Neural cell (in vitro differentiated cells): ENCODE measurements around the gene GALNT12. TPM values are rescaled to one million over a fixed set of nuclear protein-coding genes. Genes with fewer than 3 reads are reported as not detected.

Experiments
- H2AFZ ChIP-seq: fragments of 200-600, 300-800 bp; sonication (generic), shearing (Covaris generic); 2 replicates; pipeline ENCODE4 v1.6.0; 2014; ENCODE audit warnings: low read depth, mild to moderate bottlenecking, antibody characterized with exemption, low read length, moderate library complexity
- H3F3A ChIP-seq: fragments of 200-600 bp; shearing (Covaris generic); 2 replicates; pipeline ENCODE4 v1.6.1; 2016; ENCODE audit warnings: mild to moderate bottlenecking, moderate library complexity, mixed read lengths, antibody characterized with exemption, low read length; ENCODE audit not compliant: insufficient read depth, poor library complexity, severe bottlenecking
- H3K27ac ChIP-seq: fragments of 200-600, 300-800 bp; sonication (generic), shearing (Covaris generic); 2 replicates; pipeline ENCODE4 v1.5.1; 2014; ENCODE audit warnings: mild to moderate bottlenecking, low read length, moderate library complexity
- H3K27me3 ChIP-seq: fragments of 300-800, 200-600 bp; sonication (generic), shearing (Covaris generic); 2 replicates; pipeline ENCODE4 v1.6.0; 2014; ENCODE audit warnings: mild to moderate bottlenecking, low read depth, low read length, moderate library complexity; ENCODE audit not compliant: insufficient read depth
- H3K36me3 ChIP-seq: fragments of 300-800, 200-600 bp; sonication (generic), shearing (Covaris generic); 2 replicates; pipeline ENCODE4 v1.5.1; 2014; ENCODE audit warnings: mild to moderate bottlenecking, antibody characterized with exemption, low read length, moderate library complexity; ENCODE audit not compliant: insufficient read depth
- H3K4me2 ChIP-seq: fragments of 300-800, 200-600 bp; sonication (generic), shearing (Covaris generic); 2 replicates; pipeline ENCODE4 v1.6.0; 2014; ENCODE audit warnings: mild to moderate bottlenecking, low read length
- H3K4me3 ChIP-seq: fragments of 300-800, 200-600 bp; sonication (generic), shearing (Covaris generic); 2 replicates; pipeline ENCODE4 v1.5.1; 2014; ENCODE audit warnings: mild to moderate bottlenecking, low read length, moderate library complexity
- H3K79me2 ChIP-seq: fragments of 200-600 bp; shearing (Covaris generic); replicated peaks from 2 replicates; pipeline ENCODE4 v1.6.0; 2014; ENCODE audit warnings: mild to moderate bottlenecking, low read length, moderate library complexity; ENCODE audit not compliant: insufficient read depth
- H3K9ac ChIP-seq: fragments of 300-800, 200-600 bp; sonication (generic), shearing (Covaris generic); 2 replicates; pipeline ENCODE4 v1.6.1; 2016; ENCODE audit warnings: mild to moderate bottlenecking, low read length, mixed read lengths
- H3K9me2 ChIP-seq: fragments of 200-600 bp; shearing (Covaris generic); 2 replicates; pipeline ENCODE4 v1.6.1; 2016; ENCODE audit warnings: mild to moderate bottlenecking, low read length, mixed read lengths; ENCODE audit not compliant: insufficient read depth
- H3K9me3 ChIP-seq: fragments of 200-600, 300-800 bp; sonication (generic), shearing (Covaris generic); 2 replicates; pipeline ENCODE4 v1.6.1; 2016; ENCODE audit warnings: mild to moderate bottlenecking, mixed run types, low read length, moderate library complexity, mixed read lengths
- H4K20me1 ChIP-seq: fragments of 200-600 bp; shearing (Covaris generic); 2 replicates; pipeline ENCODE4 v1.6.1; 2016; ENCODE audit warnings: mild to moderate bottlenecking, mixed run types; ENCODE audit not compliant: insufficient read depth
- EP300 ChIP-seq: fragments of 450-650 bp; conservative IDR thresholded peaks from 2 replicates; pipeline ENCODE4 v1.6.1; 2014; ENCODE audit warnings: antibody characterized with exemption, mild to moderate bottlenecking, moderate library complexity; ENCODE audit not compliant: poor library complexity, severe bottlenecking
- EZH2 ChIP-seq: fragments of 200-600, 300-800 bp; shearing (Covaris generic), sonication (generic); IDR thresholded peaks from 2 replicates; pipeline ENCODE4 v1.6.1; 2014; ENCODE audit warnings: antibody characterized with exemption, low read length, borderline replicate concordance, mild to moderate bottlenecking; ENCODE audit not compliant: insufficient read depth, poor library complexity, severe bottlenecking
- MXI1 ChIP-seq: fragments of 450-650 bp; conservative IDR thresholded peaks from 2 replicates; pipeline ENCODE4 v1.6.1; 2014; ENCODE audit warnings: antibody characterized with exemption, mild to moderate bottlenecking; ENCODE audit not compliant: poor library complexity, severe bottlenecking
- POLR2AphosphoS5 ChIP-seq: IDR thresholded peaks from 2 replicates; pipeline ENCODE4 v1.6.1; 2012
- RAD21 ChIP-seq: fragments of 450-650 bp; conservative IDR thresholded peaks from 2 replicates; pipeline ENCODE4 v1.6.1; 2014; ENCODE audit warnings: antibody characterized with exemption, mild to moderate bottlenecking, moderate library complexity
- SMC3 ChIP-seq: fragments of 450-650 bp; conservative IDR thresholded peaks from 2 replicates; pipeline ENCODE4 v1.6.1; 2014; ENCODE audit warnings: antibody characterized with exemption, mild to moderate bottlenecking, moderate library complexity; ENCODE audit not compliant: poor library complexity
- TAF1 ChIP-seq: IDR thresholded peaks from 2 replicates; pipeline ENCODE4 v1.6.1; 2012; ENCODE audit warnings: low read depth
- polyA plus RNA-seq: library from polyadenylated mRNA; depleted of rRNA; stranded (reverse); fragments of >200 nt; gene quantifications from 2 replicates; pipeline ENCODE4 v1.2.3, GENCODE V29; 2014
- TF ChIP-seq, protein P1 (sequence below): fragments of 450-650 bp; IDR thresholded peaks from 2 replicates; pipeline ENCODE4 v1.5.1; 2014; ENCODE audit warnings: antibody characterized with exemption, mild to moderate bottlenecking, moderate library complexity; ENCODE audit not compliant: poor library complexity, severe bottlenecking
- TF ChIP-seq, protein P2 (sequence below): IDR thresholded peaks from 2 replicates; pipeline ENCODE4 v1.6.1; 2012; ENCODE audit warnings: borderline replicate concordance

GALNT12 gene
- polyA plus RNA-seq, 1 donor from 2014 or later: 8.4 TPM

DNA sequence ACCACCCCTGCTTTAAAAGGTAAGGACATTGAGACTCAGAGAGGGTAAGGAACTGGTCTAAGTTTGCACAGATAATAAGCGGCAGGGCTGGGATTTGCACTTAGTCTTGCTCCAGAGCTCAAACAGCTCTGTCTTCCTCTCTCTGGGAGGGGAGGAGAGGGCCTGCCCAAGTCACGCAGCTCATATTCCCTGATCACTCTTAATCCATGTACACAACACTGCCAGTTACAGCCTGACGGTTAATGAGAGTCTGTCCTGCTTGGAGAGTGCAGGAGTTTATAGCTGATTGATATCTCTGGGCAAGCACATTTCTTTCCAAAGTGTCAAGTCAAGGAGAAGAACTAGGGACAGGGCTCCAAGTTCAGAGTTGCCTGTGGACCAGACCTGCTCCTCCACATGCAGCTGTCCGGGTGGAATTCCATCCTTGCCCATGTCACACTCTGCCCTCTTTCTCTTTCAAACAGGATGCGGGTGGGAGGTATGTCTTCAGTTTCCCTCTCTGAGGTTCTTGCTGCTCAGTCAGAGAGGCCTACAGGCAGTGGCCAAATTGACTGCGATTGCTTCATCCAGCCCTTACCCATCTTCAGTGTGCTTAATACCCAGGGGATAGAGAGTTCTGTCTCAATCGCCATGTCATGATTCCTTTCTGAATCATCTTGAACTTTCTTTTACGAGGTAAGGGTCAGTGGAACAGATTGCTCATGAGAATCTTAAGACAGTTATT lies 54.5 kb downstream of the GALNT12 start:
- Histone ChIP-seq H3K9me2 (no peaks in the 10 kb centered on the region), H3F3A (no peaks in the 10 kb centered on the region), H3K9ac (no peak overlapping the region), H3K27ac (no peak overlapping the region), H3K36me3 (no peaks in the 10 kb centered on the region), H4K20me1 (no peaks in the 10 kb centered on the region), H3K9me3 (no peaks in the 10 kb centered on the region), H2AFZ (no peak overlapping the region), H3K79me2 (no peaks in the 10 kb centered on the region), H3K4me3 (no peak overlapping the region), H3K4me2 (no peak overlapping the region), H3K27me3 (no peaks in the 10 kb centered on the region)
- TF ChIP-seq EP300 (no peak), POLR2AphosphoS5 (no peak), TAF1 (no peak), RAD21 (no peak), SMC3 (no peak), EZH2 (no peak), MXI1 (no peak)
- TF ChIP-seq, protein P1, sequence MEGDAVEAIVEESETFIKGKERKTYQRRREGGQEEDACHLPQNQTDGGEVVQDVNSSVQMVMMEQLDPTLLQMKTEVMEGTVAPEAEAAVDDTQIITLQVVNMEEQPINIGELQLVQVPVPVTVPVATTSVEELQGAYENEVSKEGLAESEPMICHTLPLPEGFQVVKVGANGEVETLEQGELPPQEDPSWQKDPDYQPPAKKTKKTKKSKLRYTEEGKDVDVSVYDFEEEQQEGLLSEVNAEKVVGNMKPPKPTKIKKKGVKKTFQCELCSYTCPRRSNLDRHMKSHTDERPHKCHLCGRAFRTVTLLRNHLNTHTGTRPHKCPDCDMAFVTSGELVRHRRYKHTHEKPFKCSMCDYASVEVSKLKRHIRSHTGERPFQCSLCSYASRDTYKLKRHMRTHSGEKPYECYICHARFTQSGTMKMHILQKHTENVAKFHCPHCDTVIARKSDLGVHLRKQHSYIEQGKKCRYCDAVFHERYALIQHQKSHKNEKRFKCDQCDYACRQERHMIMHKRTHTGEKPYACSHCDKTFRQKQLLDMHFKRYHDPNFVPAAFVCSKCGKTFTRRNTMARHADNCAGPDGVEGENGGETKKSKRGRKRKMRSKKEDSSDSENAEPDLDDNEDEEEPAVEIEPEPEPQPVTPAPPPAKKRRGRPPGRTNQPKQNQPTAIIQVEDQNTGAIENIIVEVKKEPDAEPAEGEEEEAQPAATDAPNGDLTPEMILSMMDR: no peak
- TF ChIP-seq, protein P2, sequence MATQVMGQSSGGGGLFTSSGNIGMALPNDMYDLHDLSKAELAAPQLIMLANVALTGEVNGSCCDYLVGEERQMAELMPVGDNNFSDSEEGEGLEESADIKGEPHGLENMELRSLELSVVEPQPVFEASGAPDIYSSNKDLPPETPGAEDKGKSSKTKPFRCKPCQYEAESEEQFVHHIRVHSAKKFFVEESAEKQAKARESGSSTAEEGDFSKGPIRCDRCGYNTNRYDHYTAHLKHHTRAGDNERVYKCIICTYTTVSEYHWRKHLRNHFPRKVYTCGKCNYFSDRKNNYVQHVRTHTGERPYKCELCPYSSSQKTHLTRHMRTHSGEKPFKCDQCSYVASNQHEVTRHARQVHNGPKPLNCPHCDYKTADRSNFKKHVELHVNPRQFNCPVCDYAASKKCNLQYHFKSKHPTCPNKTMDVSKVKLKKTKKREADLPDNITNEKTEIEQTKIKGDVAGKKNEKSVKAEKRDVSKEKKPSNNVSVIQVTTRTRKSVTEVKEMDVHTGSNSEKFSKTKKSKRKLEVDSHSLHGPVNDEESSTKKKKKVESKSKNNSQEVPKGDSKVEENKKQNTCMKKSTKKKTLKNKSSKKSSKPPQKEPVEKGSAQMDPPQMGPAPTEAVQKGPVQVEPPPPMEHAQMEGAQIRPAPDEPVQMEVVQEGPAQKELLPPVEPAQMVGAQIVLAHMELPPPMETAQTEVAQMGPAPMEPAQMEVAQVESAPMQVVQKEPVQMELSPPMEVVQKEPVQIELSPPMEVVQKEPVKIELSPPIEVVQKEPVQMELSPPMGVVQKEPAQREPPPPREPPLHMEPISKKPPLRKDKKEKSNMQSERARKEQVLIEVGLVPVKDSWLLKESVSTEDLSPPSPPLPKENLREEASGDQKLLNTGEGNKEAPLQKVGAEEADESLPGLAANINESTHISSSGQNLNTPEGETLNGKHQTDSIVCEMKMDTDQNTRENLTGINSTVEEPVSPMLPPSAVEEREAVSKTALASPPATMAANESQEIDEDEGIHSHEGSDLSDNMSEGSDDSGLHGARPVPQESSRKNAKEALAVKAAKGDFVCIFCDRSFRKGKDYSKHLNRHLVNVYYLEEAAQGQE: no peak

DNA sequence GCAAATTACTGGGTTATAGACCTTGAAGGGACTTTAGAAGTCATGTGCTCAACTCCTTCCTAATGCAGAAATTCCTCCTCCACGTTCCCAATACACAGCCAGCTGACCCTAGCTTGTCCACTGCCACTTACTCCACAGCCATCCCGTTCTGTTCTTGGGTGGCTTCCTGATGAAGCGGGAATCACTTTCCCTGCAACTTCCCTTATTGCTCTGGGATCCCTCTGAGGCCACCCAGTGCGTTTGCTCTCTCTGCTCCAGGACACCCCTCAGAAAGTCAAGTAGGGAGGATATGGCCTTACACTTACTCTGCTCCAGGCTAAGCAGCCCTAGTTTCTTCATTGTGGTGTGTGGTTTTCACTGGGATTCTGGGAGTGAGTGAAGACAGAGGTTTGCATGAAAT lies 55.5 kb downstream of the GALNT12 start:
- H3K9me2 ChIP-seq: no peaks in the 10 kb centered on the region
- no peaks in the 10 kb centered on the region for H3K36me3 ChIP-seq
- no peak overlapping the region for H3K4me3 ChIP-seq
- H2AFZ ChIP-seq: no peak overlapping the region
- no peaks in the 10 kb centered on the region for H3K27me3 ChIP-seq
- no peak overlapping the region for H3K4me2 ChIP-seq
- H3F3A ChIP-seq: no peaks in the 10 kb centered on the region
- H4K20me1 ChIP-seq: no peaks in the 10 kb centered on the region
- H3K9ac ChIP-seq: no peak overlapping the region
- H3K79me2 ChIP-seq: no peaks in the 10 kb centered on the region
- TF ChIP-seq MXI1 (no peak), SMC3 (no peak), TAF1 (no peak), POLR2AphosphoS5 (no peak), EZH2 (no peak), EP300 (no peak), RAD21 (no peak)
- TF ChIP-seq, protein P2: no peak
- TF ChIP-seq, protein P1: no peak
- H3K9me3 ChIP-seq: no peaks in the 10 kb centered on the region
- no peak overlapping the region for H3K27ac ChIP-seq
